Brain pericyte (primary cell): Measurements from ENCODE around the gene FBXW7.

Experiments
- DNase-seq: peaks from one replicate; pipeline ENCODE4 v3.0.0-alpha.2; 2012; ENCODE audit warnings: low read depth, low spot score

The FBXW7 gene

GRCh38 chr4:152331042-152331441 is 204.8 kb downstream of the FBXW7 start:
- no peak for DNase-seq

GRCh38 chr4:152328582-152328981 is 207.3 kb downstream of the FBXW7 start:
- DNase-seq = no peak

- DNase-seq = no peak
Measured at GRCh38 chr4:152327606-152328453, 208.1 kb downstream of the FBXW7 start.

DNA sequence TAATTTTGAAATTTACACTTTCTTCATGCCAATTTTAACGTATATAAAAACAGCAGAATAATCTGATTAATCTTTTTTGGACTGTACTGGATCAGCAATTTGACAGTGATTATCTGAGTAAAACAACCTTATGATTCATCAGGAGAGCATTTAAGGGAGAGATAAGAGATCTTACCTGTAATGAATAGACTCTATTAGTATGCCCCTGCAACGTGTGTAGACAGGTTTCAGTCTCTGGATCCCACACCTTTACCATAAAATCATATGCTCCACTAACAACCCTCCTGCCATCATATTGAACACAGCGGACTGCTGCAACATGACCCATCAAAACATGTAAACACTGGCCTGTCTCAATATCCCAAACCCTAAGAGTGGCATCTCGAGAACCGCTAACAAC is 210.1 kb downstream of the FBXW7 start:
- no peak for DNase-seq

- DNase-seq = no peak
Measured at GRCh38 chr4:152323221-152323620, 212.7 kb downstream of the FBXW7 start.

GRCh38 chr4:152322656-152323055 is 213.2 kb downstream of the FBXW7 start:
- no peak for DNase-seq

DNA sequence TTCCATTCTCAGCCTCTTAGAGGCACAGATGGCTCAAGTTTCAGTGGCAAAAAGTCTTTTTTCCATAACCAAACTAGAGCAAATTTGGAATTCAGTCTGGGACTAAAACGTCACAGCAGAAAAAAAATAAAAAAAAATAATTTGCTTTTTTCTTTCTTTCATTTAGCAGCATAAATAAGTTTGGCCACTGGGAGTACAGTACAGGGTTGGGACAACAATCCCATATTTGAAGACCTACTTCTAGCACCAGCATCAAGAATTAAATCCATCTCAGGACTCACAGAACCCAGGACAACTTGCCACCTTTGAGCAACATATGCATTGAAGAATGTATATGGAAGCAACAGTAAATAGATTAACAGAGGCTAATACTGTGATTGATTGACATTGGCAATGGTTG is 214.0 kb downstream of the FBXW7 start:
- no peak for DNase-seq

DNA sequence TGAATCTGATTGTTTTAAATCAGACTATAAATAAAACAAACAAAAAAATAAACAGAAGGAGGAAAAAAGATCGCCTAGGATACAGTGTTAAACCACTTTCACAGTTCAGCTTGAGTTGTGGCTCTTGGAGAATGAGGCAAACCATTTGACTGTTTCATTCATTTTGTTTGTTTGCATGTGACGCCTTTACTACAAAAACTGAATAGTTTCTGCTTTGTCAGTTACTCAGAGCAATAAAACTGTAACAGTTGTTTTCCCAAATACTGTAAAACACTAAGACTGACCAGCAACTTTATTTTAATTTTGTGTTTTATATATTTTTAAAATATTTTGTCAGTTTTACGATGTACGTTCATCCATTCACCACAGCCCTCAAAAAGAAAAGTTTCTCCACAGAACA is 214.5 kb downstream of the FBXW7 start:
- no peak for DNase-seq

GRCh38 chr4:152316969-152317368 is 218.9 kb downstream of the FBXW7 start:
- DNase-seq = no peak

- DNase-seq = no peak
Measured at GRCh38 chr4:152310257-152310656, 225.6 kb downstream of the FBXW7 start.

- no peak for DNase-seq
Measured at GRCh38 chr4:152309418-152309817, 226.5 kb downstream of the FBXW7 start.

DNA sequence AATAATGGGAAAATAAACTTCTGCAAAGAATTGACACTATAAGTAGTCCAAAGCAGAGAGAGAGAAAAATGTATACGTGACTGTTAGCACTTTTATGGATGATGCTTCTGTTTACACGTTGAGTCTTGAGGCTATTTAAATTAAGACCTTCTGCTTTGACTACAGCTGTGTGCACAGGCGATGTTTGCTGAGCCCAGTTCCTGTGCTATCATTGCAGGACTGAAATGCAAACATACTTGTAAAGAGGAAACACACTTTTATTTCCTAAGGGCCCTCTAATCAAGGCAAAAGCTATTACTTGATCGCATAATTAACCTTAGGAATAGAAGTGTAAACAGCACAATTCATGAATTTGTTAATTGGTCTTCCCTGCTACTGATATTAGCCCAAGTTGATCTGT is 226.9 kb downstream of the FBXW7 start:
- DNase-seq = no peak

DNA sequence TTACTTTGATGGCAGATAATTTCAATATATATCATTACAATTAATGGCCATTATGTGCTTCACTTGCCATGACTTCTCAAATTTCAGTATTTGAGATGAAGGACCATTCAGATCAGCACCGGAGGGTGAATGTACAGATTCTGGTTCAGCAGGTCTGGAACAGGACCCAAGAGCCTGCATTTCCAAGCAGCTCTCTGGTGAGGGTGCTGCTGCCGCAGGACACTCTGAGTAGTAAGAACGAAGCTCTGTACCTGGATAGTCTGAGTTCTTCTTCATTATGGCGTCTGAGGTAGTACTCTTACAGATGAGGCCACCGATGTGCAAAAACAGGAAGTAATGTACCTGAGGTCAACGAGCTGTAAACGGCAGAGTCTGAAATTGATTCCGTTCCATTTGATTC is 228.2 kb downstream of the FBXW7 start:
- no peak for DNase-seq

GRCh38 chr4:152306541-152306940 is 229.4 kb downstream of the FBXW7 start:
- no peak for DNase-seq

GRCh38 chr4:152304220-152304619 is 231.7 kb downstream of the FBXW7 start:
- no peak for DNase-seq

GRCh38 chr4:152301381-152301780 is 234.5 kb downstream of the FBXW7 start:
- no peak for DNase-seq

GRCh38 chr4:152299553-152299952 is 236.3 kb downstream of the FBXW7 start:
- DNase-seq = no peak

DNA sequence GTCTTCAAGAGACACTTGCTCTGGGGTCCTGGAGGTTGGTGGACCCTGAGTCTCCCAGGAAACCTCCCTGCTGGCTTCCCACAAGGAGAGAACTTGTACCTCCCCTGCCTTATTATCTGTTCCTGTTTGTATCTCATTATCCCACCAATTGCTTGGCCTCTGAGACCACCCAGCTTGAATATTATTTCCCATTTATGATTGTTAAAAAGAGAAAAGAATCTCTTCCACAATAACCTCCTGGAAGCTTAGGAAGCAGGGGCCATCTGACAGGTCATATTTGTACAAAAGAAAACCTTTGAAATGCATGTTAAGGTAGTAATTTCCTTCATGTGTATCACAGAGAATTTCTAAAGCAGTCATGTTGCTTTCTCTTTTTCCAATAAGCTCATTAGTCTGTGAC is 239.5 kb downstream of the FBXW7 start:
- DNase-seq = no peak

DNA sequence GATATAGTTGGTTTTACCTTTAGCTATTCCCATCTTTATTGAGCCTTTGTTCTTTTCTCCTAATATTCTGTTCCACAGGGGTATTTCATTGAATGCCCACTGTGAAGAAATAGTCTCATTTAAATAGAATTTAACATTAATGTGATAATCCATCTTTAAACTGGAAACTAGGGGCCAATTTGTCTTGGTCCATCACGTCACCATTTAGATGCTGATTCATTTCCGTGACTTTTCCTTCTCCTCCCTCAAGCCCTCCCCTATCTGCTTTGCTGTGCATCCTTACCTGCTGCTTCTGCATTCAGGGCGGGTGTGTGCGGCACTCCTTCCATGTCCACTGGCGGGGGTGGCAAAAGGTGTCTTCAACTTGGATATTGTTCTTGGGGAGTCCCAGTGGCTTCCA is 241.1 kb downstream of the FBXW7 start:
- DNase-seq = no peak

DNA sequence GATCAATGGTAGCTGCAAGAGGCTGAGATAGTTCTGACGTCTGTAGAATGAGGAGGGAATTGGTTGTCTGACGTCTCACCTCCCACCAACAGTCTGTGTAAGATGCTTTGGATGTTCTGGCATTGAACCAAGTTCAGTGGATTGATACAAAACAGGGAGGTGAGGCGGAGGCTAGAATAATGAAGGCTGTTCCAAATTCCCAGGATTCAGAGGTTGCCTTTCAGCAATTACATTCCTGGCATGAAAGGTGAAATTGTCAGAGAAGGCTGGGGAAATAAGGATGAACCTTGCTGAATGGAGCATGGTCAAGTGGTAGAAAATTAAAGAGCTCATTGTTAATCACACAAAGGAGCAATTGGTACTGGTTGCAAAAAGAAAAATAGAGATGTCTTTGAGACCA is 241.6 kb downstream of the FBXW7 start:
- DNase-seq = no peak

DNA sequence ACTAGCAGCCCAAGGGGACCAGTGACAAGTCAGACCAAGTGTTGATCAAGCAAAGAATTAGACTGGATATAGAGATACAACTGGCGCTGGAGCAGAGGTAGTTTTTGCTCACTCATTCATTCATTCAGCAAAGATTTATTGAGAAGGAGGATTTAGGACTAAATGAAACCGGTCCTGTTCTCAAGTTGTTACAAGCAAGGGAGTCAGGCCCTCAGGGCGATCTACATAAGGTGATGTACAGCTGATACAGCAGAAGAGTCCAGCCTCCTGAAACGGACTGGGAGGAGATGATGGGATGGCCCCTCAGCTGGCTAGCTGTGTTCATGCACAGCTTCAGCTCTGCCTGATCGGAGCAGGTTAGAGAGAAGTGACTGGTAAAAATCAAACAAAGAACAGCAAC is 242.4 kb downstream of the FBXW7 start:
- no peak for DNase-seq

GRCh38 chr4:152290366-152290921 is 245.4 kb downstream of the FBXW7 start:
- DNase-seq = no peak

DNA sequence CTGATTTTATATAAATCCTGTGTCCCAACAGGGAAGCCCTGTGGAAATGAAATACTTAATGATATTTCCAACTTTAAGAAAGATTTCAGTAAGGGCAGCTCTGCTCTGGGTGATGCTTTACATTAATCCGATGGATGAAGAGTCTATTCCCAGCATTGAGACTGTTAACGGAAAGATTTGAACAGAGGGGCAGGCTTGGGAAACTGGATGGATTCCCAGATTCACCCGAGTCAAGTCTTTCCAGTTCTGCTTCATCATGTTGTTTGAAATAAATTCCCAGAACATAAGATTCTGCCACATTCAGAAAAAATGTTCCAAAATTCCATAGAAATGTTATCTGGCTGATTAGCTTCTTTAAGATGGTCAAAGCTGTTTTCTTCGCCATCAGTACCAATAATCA is 246.0 kb downstream of the FBXW7 start:
- DNase-seq = no peak

DNA sequence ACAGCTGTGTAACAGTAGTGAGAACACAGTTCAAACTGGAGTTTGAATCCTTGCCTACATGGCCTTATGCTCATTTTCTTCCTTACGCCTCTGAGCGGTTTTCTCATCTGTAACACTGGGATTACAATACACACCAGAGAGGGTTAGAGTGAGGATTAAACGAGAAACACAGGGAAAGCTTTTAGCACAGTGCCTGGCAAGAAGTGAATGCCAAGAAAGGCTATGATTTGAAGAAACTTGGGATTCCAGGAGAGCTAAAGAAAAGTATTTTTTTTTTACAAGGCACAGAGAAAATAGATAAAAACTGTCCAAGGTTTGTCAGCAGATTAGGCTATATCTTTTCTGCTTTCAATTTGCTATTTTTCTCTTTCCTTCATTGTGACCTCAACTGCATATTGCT is 246.4 kb downstream of the FBXW7 start:
- no peak for DNase-seq
